ENCODE results near the gene ELP2. TPM values are rescaled to one million over a fixed set of nuclear protein-coding genes. Genes with fewer than 3 reads are reported as not detected.
"Not testable (repeated sequence)": the region's sequence is repeated elsewhere in the genome, so short reads cannot be mapped to it uniquely, and the experiment has no call there.

Gene ELP2
- total RNA-seq, 1 donor from 2014 or later: 9.7 TPM

DNA sequence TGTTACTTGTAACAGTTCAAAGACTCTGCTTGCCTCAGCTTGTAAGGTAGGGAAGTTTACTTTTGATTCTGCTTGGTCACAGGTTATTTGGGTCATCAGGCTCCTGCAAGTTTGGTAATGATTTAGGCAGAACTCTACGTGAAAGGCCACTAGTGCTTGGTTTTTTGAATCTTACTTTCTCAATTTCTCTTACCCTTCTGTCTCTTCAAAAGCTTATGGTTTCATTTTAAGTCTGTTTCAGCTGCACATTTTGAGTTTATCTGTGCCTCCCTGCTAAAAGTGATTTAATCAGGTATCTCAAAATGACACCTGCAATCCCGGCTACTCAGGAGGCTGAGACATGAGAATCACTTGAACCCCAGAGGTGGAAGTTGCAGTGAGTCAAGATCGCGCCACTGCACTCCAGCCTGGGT lies 31.3 kb downstream of the ELP2 start:
- Histone ChIP-seq H3K36me3 (peaks cover 61 to 91% of the 10 kb centered on the region in 2 donors), H3K4me3 (no peak overlapping the region)

GRCh38 chr18:36162981-36163380 lies 33.3 kb downstream of the ELP2 start:
- H3K36me3 ChIP-seq: peaks cover 59 to 85% of the 10 kb centered on the region in 2 donors
- no peaks in the 10 kb centered on the region for H3K4me1 ChIP-seq
- no peaks in the 10 kb centered on the region for H3K27me3 ChIP-seq
- no peak overlapping the region for H3K4me3 ChIP-seq
- no peaks in the 10 kb centered on the region for H3K9me3 ChIP-seq
- TF ChIP-seq CTCF (IDR thresholded peaks at IDR 0.05): no peak
- H3K27ac ChIP-seq: no peak overlapping the region
- intact Hi-C loops (cut with DNase I): no loop called here
- DNase-seq (ENCODE audit: low spot score in 2 of 2): no peak

More for the DNA sequence above, 31.3 kb downstream of the ELP2 start:
- Histone ChIP-seq H3K4me1 (no peaks in the 10 kb centered on the region), H3K9me3 (no peaks in the 10 kb centered on the region), H3K27ac (no peak overlapping the region), H3K27me3 (no peaks in the 10 kb centered on the region)
- no peak for TF ChIP-seq CTCF (IDR thresholded peaks at IDR 0.05)
- no peak for DNase-seq (ENCODE audit: low spot score in 2 of 2)
- intact Hi-C loops (cut with DNase I): no loop called here

- intact Hi-C loops (cut with DNase I): no loop called here
- H3K9me3 ChIP-seq: no peaks in the 10 kb centered on the region
- no peak for TF ChIP-seq CTCF (IDR thresholded peaks at IDR 0.05)
- H3K27me3 ChIP-seq: no peaks in the 10 kb centered on the region
- DNase-seq (ENCODE audit: low spot score in 2 of 2): no peak
- H3K4me1 ChIP-seq: no peaks in the 10 kb centered on the region
- no peak overlapping the region for H3K27ac ChIP-seq
- no peak overlapping the region for H3K4me3 ChIP-seq
- H3K36me3 ChIP-seq: peaks cover 61 to 85% of the 10 kb centered on the region in 2 donors
These were observed 38.1 kb downstream of the ELP2 start for GRCh38 chr18:36167692-36168218.

GRCh38 chr18:36168296-36168695 lies 38.6 kb downstream of the ELP2 start:
- H3K27me3 ChIP-seq; intact Hi-C loops (cut with DNase I); H3K27ac ChIP-seq; DNase-seq (ENCODE audit: low spot score in 2 of 2); H3K4me1 ChIP-seq; H3K9me3 ChIP-seq; H3K4me3 ChIP-seq: not testable (repeated sequence)
- H3K36me3 ChIP-seq: peaks cover 62 to 85% of the 10 kb centered on the region in 2 donors

- no peak for DNase-seq (ENCODE audit: low spot score in 2 of 2)
- H3K27ac ChIP-seq: no peak overlapping the region
These were observed 40.2 kb downstream of the ELP2 start for GRCh38 chr18:36169938-36170337.

GRCh38 chr18:36175481-36175880 lies 45.8 kb downstream of the ELP2 start:
- intact Hi-C loops (cut with DNase I): no loop called here
- Histone ChIP-seq H3K36me3 (peaks cover 36 to 61% of the 10 kb centered on the region in 2 donors), H3K4me3 (no peak overlapping the region), H3K27ac (no peak overlapping the region), H3K4me1 (peaks cover 5 to 11% of the 10 kb centered on the region in 2 donors), H3K9me3 (no peaks in the 10 kb centered on the region), H3K27me3 (no peaks in the 10 kb centered on the region)
- no peak for TF ChIP-seq CTCF (IDR thresholded peaks at IDR 0.05)
- no peak for DNase-seq (ENCODE audit: low spot score in 2 of 2)

More at GRCh38 chr18:36169938-36170337, 40.2 kb downstream of the ELP2 start:
- TF ChIP-seq CTCF (IDR thresholded peaks at IDR 0.05): no peak
- Histone ChIP-seq H3K27me3 (no peaks in the 10 kb centered on the region), H3K4me3 (no peak overlapping the region), H3K4me1 (no peaks in the 10 kb centered on the region), H3K9me3 (no peaks in the 10 kb centered on the region), H3K36me3 (peaks cover 56 to 81% of the 10 kb centered on the region in 2 donors)
- intact Hi-C loops (cut with DNase I): no loop called here
